GM23338 (cell line): Measurements from ENCODE around the gene FRYL. TPM values are rescaled to one million over a fixed set of nuclear protein-coding genes. Genes with fewer than 3 reads are reported as not detected.
"Not testable (repeated sequence)": the region's sequence is repeated elsewhere in the genome, so short reads cannot be mapped to it uniquely, and the experiment has no call there.

Source experiments
- ATAC-seq: fragments of 200-7000 bp; cut with Tn5 transposase; 3 replicates; pipeline ENCODE4 v1.9.1; 2020
- DNase-seq: peaks from one replicate; pipeline ENCODE4 v3.0.0-alpha.2; 2015; ENCODE audit warnings: low spot score
- H2AFZ ChIP-seq: fragments of 200-600 bp; sonication (generic); 2 replicates; pipeline ENCODE4 v1.8.0; 2016; ENCODE audit warnings: antibody characterized with exemption, mild to moderate bottlenecking, moderate library complexity
- H3F3A ChIP-seq: fragments of 200-600 bp; sonication (generic); replicated peaks from 2 replicates; pipeline ENCODE4 v1.8.0; 2017; ENCODE audit warnings: antibody characterized with exemption, mixed run types, low read depth
- H3K27ac ChIP-seq: fragments of 200-600 bp; sonication (generic); 2 replicates; pipeline ENCODE4 v1.6.1; 2016; ENCODE audit warnings: low read depth
- H3K27me3 ChIP-seq: fragments of 200-600 bp; sonication (generic); 2 replicates; pipeline ENCODE4 v1.8.0; 2016; ENCODE audit warnings: mild to moderate bottlenecking, mixed run types, moderate library complexity; ENCODE audit not compliant: insufficient read depth
- H3K36me3 ChIP-seq: fragments of 200-600 bp; sonication (generic); 2 replicates; pipeline ENCODE4 v1.8.0; 2016; ENCODE audit warnings: mild to moderate bottlenecking; ENCODE audit not compliant: insufficient read depth
- H3K4me1 ChIP-seq: fragments of 200-600 bp; sonication (generic); 2 replicates; pipeline ENCODE4 v1.8.0; 2016; ENCODE audit warnings: mild to moderate bottlenecking, moderate library complexity; ENCODE audit not compliant: insufficient read depth
- H3K4me2 ChIP-seq: fragments of 200-600 bp; sonication (generic); 2 replicates; pipeline ENCODE4 v1.7.1; 2017; ENCODE audit warnings: mixed run types
- H3K4me3 ChIP-seq: fragments of 200-600 bp; sonication (generic); 2 replicates; pipeline ENCODE4 v1.6.1; 2016; ENCODE audit warnings: mixed run types
- H3K79me2 ChIP-seq: fragments of 200-600 bp; sonication (generic); replicated peaks from 2 replicates; pipeline ENCODE4 v1.8.0; 2017; ENCODE audit warnings: mild to moderate bottlenecking; ENCODE audit not compliant: insufficient read depth
- H3K9me2 ChIP-seq: fragments of 200-600 bp; sonication (generic); 2 replicates; pipeline ENCODE4 v1.8.0; 2017; ENCODE audit not compliant: insufficient read depth
- H4K20me1 ChIP-seq: fragments of 200-600 bp; sonication (generic); replicated peaks from 2 replicates; pipeline ENCODE4 v1.8.0; 2017; ENCODE audit warnings: mild to moderate bottlenecking; ENCODE audit not compliant: insufficient read depth
- H3K27ac Mint-ChIP-seq: 2 replicates; pipeline ENCODE4 v1.8.0; 2020; ENCODE audit warnings: inconsistent platforms, mild to moderate bottlenecking, moderate library complexity, mixed read lengths
- H3K27me3 Mint-ChIP-seq: 3 replicates; pipeline ENCODE4 v1.8.0; 2022; ENCODE audit warnings: low read depth, mild to moderate bottlenecking, moderate library complexity, mixed read lengths, inconsistent platforms; ENCODE audit not compliant: insufficient read depth, poor library complexity
- H3K36me3 Mint-ChIP-seq: 3 replicates; pipeline ENCODE4 v1.8.0; 2021; ENCODE audit warnings: low read depth, mild to moderate bottlenecking, inconsistent platforms, moderate library complexity, mixed read lengths
- H3K4me1 Mint-ChIP-seq: 3 replicates; pipeline ENCODE4 v1.8.0; 2020; ENCODE audit warnings: mild to moderate bottlenecking, inconsistent platforms, mixed read lengths
- H3K4me3 Mint-ChIP-seq: 3 replicates; pipeline ENCODE4 v1.8.0; 2021; ENCODE audit warnings: moderate library complexity, mild to moderate bottlenecking, inconsistent platforms, mixed read lengths
- H3K9me3 Mint-ChIP-seq: 3 replicates; pipeline ENCODE4 v1.8.0; 2020; ENCODE audit warnings: moderate library complexity, mild to moderate bottlenecking, inconsistent platforms, mixed read lengths
- CREB1 ChIP-seq: fragments of 250-450 bp; sonication (Bioruptor Pico); IDR thresholded peaks from 2 replicates; pipeline ENCODE4 v1.5.0; 2020; ENCODE audit warnings: low read depth, mild to moderate bottlenecking, moderate library complexity
- CTCF ChIP-seq, 2 experiments: fragments of 200-600 bp in 1 of 2; sonication (generic) in 1 of 2; conservative IDR thresholded peaks; 2 replicates each; pipeline versions ENCODE4 v1.5.1 to v1.6.1; 2016 to 2017; ENCODE audit warnings: antibody characterized with exemption in 2 of 2, low read depth in 2 of 2, mild to moderate bottlenecking in 2 of 2, moderate library complexity in 1 of 2
- EZH2 ChIP-seq: fragments of 200-600 bp; sonication (generic); IDR thresholded peaks from one replicate; pipeline ENCODE4 v1.8.0; 2017; ENCODE audit warnings: antibody characterized with exemption, mild to moderate bottlenecking, low read depth; ENCODE audit not compliant: unreplicated experiment
- EZH2phosphoT487 ChIP-seq: fragments of 200-600 bp; sonication (generic); IDR thresholded peaks from one replicate; pipeline ENCODE4 v1.8.1; 2018; ENCODE audit warnings: antibody characterized with exemption; ENCODE audit not compliant: unreplicated experiment
- JUNB ChIP-seq: IDR thresholded peaks from one replicate; pipeline ENCODE4 v1.6.1; 2016; ENCODE audit warnings: antibody characterized with exemption; ENCODE audit not compliant: unreplicated experiment
- NANOG ChIP-seq: IDR thresholded peaks from 2 replicates; pipeline ENCODE4 v1.6.1; 2016; ENCODE audit warnings: antibody characterized with exemption, borderline replicate concordance
- POLR2AphosphoS5 ChIP-seq: IDR thresholded peaks from 2 replicates; pipeline ENCODE4 v1.6.1; 2016; ENCODE audit warnings: antibody characterized with exemption, low read depth
- REST ChIP-seq: IDR thresholded peaks from one replicate; pipeline ENCODE4 v1.6.1; 2018; ENCODE audit warnings: antibody characterized with exemption; ENCODE audit not compliant: unreplicated experiment
- STAT1 ChIP-seq: IDR thresholded peaks from one replicate; pipeline ENCODE4 v1.6.1; 2016; ENCODE audit warnings: antibody characterized with exemption; ENCODE audit not compliant: unreplicated experiment
- ZNF331 ChIP-seq: fragments of 250-450 bp; sonication (Bioruptor Pico); IDR thresholded peaks from 2 replicates; pipeline ENCODE4 v1.5.0; 2020; ENCODE audit warnings: low read depth, mild to moderate bottlenecking, moderate library complexity
- polyA plus RNA-seq: library from polyadenylated mRNA; unstranded; fragments of >200 nt; fragmentation: Nextera tagmentation; extraction: Ambion mirVana; gene quantifications from 2 replicates; pipeline ENCODE4 v1.2.1, GENCODE V29; 2016
- total RNA-seq: library from RNA; depleted of rRNA; stranded (reverse); fragments of >200 nt; shearing (Covaris generic); gene quantifications from 2 replicates; pipeline ENCODE4 v1.2.3, GENCODE V29; 2014
- TF ChIP-seq, protein P1 (sequence below): IDR thresholded peaks from 2 replicates; pipeline ENCODE4 v1.6.1; 2016; ENCODE audit warnings: antibody characterized with exemption

The FRYL gene
- total and polyA plus RNA-seq, 2 experiments from 2014 or later = 30.7 to 53.3 TPM

- not testable (repeated sequence) for H3K27me3 Mint-ChIP-seq, H2AFZ ChIP-seq, H3K4me1 Mint-ChIP-seq, H4K20me1 ChIP-seq, H3K27ac ChIP-seq, H3K27me3 ChIP-seq, H3K27ac Mint-ChIP-seq, H3K4me3 Mint-ChIP-seq, H3K4me2 ChIP-seq, H3F3A ChIP-seq, H3K4me3 ChIP-seq, H3K9me2 ChIP-seq, H3K4me1 ChIP-seq, H3K36me3 ChIP-seq, ATAC-seq, DNase-seq
- Mint-ChIP-seq H3K36me3 (peaks cover 37% of the 10 kb centered on the region; the same call in 2 of the 3 replicates), H3K9me3 (peaks cover 38% of the 10 kb centered on the region)
- H3K79me2 ChIP-seq = peaks cover 80% of the 10 kb centered on the region
Observed at GRCh38 chr4:48716285-48716684, 63.8 kb downstream of the FRYL start.

GRCh38 chr4:48710446-48711209, 69.5 kb downstream of the FRYL start:
- Histone ChIP-seq H3K4me1 (no peaks in the 10 kb centered on the region), H4K20me1 (no peaks in the 10 kb centered on the region), H3K27me3 (no peaks in the 10 kb centered on the region), H3K79me2 (peaks cover 57% of the 10 kb centered on the region), H3F3A (no peaks in the 10 kb centered on the region), H2AFZ (no peak overlapping the region), H3K4me3 (no peak overlapping the region), H3K4me2 (no peak overlapping the region), H3K9me2 (no peaks in the 10 kb centered on the region), H3K27ac (no peak overlapping the region), H3K36me3 (0 out of 2 replicates have a peak, but pooled peaks cover 4% of the 10 kb centered on the region)
- no peak overlapping the region for H3K27ac Mint-ChIP-seq
- H3K9me3 Mint-ChIP-seq = peaks cover 34% of the 10 kb centered on the region
- no peaks in the 10 kb centered on the region for H3K4me1 Mint-ChIP-seq
- H3K27me3 Mint-ChIP-seq = peaks cover 5% of the 10 kb centered on the region
- no peak overlapping the region for H3K4me3 Mint-ChIP-seq
- peaks cover 55% of the 10 kb centered on the region for H3K36me3 Mint-ChIP-seq
- DNase-seq = no peak
- no peak for ATAC-seq
- no peak for TF ChIP-seq NANOG
- no peak for TF ChIP-seq JUNB
- TF ChIP-seq STAT1 = no peak
- no peak for TF ChIP-seq CREB1 (CRISPR knock-in tag)
- TF ChIP-seq POLR2AphosphoS5 = no peak
- TF ChIP-seq EZH2phosphoT487 = no peak
- TF ChIP-seq EZH2 = no peak
- TF ChIP-seq ZNF331 (CRISPR knock-in tag) = no peak
- TF ChIP-seq, protein P1, sequence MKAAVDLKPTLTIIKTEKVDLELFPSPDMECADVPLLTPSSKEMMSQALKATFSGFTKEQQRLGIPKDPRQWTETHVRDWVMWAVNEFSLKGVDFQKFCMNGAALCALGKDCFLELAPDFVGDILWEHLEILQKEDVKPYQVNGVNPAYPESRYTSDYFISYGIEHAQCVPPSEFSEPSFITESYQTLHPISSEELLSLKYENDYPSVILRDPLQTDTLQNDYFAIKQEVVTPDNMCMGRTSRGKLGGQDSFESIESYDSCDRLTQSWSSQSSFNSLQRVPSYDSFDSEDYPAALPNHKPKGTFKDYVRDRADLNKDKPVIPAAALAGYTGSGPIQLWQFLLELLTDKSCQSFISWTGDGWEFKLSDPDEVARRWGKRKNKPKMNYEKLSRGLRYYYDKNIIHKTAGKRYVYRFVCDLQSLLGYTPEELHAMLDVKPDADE = no peak
- TF ChIP-seq CTCF (conservative IDR thresholded peaks at IDR 0.05; ENCODE audit: low read depth in 2 of 2) = no peak
- no peak for TF ChIP-seq REST
